Stimulated activated CD4-positive, alpha-beta T cell treated with anti-CD3 and anti-CD28 coated beads, Interleukin-4, amount 100 ng/mL, for 1 hour (primary cell): Measurements from ENCODE around the gene CCDC28B.

ENCODE experiments used
- DNase-seq: peaks from one replicate; pipeline ENCODE4 v3.0.0-alpha.2; 2020

CCDC28B gene

GRCh38 chr1:32195531-32195930 lies 4.9 kb upstream of the CCDC28B start:
- no peak for DNase-seq

- no peak for DNase-seq
Measured at GRCh38 chr1:32195972-32196823, 4.2 kb upstream of the CCDC28B start.

GRCh38 chr1:32197074-32197473 lies 3.3 kb upstream of the CCDC28B start:
- no peak for DNase-seq

- DNase-seq, result no peak
Measured at GRCh38 chr1:32197837-32198236, 2.6 kb upstream of the CCDC28B start.

DNA sequence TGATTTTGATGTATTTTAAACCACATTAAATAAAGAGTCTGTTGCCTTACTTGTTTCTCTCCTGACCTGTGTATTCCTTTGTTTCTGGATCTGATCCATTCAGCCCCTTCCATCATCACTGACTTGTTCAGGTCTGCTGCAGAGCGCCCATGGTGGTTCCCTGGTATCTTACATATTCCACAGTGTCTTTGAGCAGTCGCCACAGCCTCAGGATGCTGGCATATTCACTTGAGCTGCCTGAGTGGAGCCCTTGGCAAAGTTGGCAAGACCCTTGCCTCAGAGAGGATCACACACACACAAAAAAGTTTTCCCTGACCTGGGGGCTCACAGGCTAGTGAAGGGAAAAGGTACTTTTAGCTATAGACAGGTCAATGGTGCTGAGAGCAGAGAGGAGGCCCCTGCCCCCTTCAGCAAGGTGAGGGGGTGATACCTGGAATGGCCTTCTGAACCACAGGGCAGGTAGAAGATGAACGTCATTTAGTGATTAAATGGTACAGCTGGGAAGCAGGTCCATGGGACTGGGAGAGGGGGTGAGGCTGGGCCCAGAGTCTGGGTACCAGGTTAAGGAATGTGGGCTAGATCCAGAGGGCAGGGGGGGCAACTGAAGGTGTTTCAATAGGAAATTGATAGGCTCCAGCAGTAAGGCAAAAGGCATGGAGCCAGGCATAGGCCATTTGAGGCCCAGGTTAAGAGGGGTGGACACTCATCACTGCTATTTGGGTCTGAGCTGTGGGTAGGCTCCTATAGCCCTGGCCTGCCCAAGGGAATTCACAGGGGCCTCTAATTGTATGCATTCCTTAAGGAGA lies 2.0 kb upstream of the CCDC28B start:
- DNase-seq, result no peak

DNA sequence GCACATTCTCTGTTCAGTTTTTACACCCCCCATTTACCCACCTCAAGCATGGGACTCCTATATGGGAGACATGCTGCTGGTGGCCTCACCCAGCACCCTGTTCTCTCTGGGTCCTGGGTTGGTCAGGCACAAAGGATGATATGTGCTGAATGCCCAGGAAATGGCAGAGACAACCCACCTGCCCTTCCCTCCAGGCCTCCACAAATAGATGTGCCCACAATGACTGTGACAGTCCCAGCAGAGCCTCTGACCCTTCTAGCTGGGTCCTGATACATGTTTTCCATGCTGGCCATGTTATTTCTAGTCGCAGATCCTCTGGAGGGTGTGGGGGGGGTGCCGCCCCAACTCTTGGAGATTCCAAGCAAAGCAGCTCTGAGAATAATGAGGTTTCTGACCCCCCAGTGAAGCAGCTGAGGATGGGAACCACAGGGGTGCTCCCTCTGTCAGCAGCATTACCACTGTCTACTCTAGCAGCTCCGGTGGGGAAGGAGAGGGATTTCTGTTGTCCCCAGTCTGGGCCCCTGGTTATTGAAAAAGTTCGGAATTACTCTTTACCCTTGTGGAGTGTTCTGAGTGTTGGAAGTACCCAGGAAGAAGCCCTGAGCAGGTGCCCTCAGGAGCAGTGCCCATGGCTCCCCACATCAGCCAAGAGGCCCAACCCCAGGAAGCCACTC lies 1.2 kb upstream of the CCDC28B start:
- no peak for DNase-seq

DNA sequence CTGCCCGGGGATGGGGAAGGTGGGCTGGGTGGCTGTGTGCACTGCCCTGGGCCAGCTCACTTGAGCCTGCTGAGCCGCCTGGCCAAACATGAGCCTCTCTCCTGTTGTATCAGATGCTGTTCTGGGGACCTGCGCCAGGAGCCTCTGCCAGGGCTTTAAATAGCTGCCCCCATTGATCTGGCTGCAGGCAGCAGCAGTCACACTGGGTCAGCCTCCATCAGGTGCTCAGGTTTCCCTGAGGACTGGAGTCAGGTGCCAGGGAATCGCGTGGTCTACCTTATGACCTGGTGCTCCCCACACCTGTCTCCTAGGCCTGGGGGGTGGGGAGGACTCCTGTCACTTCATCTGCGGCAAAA lies 700 bp upstream of the CCDC28B start:
- no peak for DNase-seq

DNA sequence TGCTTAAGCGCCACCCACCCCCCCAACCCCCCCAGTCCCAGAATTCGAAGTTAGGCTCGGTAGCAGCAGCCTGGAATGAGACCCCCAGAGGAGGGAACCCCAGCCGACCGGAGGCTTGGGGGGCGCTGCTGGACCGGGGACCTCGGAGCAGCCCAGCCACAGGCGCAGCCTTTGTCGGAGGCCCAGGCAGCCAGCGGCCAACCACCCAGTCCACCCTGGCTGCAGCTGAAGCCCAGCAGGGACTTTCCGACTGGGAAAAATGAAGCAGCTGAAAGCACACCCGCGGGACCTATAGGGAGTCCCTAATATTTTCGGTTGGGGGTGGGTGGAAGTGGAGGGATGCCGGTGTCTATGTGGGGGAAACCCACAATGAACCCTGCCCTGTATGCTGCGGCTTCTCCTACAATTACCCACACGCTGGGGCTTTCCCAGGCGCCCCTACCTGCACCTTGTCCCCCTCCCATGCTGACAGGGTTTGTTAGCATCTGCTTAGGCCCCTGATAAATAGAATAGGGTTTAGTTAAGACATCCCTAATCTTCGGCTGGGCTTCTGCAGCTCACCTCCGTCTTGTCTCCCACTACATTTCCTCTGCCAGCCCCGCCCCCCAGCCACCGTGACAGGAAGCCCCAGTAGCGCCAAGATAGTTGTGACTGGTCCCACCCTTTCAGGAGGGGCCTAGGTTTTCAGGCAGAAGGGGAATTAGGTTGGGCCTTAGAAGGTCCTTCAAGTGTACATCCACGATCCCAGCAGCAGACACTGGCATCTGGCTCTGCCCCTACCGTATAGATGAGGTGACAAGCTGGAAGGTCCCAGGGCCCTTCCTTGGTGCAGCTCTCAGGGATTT lies 838 bp downstream of the CCDC28B start:
- peak; percentile 78 for DNase-seq

DNA sequence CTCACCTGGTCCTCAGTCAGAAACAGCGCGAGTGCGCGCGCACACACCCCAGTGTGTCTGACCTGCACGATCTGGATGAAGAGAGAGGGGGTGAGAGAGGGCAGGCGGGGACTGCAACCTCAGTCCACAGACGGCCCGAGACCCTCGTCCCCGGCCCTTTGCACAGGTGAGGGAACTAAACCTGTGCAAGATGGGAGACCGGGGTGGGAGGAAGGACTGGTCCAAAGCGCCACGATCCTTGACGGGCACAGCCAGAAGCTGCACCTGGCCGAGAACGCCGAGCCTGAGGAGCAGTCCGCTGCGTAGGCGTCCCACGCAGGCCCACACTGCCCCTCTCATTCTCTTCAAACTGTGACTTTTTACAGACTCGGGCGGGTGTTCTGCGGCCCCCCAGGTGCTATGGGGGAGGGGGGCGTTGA lies 4.6 kb downstream of the CCDC28B start:
- no peak for DNase-seq

DNA sequence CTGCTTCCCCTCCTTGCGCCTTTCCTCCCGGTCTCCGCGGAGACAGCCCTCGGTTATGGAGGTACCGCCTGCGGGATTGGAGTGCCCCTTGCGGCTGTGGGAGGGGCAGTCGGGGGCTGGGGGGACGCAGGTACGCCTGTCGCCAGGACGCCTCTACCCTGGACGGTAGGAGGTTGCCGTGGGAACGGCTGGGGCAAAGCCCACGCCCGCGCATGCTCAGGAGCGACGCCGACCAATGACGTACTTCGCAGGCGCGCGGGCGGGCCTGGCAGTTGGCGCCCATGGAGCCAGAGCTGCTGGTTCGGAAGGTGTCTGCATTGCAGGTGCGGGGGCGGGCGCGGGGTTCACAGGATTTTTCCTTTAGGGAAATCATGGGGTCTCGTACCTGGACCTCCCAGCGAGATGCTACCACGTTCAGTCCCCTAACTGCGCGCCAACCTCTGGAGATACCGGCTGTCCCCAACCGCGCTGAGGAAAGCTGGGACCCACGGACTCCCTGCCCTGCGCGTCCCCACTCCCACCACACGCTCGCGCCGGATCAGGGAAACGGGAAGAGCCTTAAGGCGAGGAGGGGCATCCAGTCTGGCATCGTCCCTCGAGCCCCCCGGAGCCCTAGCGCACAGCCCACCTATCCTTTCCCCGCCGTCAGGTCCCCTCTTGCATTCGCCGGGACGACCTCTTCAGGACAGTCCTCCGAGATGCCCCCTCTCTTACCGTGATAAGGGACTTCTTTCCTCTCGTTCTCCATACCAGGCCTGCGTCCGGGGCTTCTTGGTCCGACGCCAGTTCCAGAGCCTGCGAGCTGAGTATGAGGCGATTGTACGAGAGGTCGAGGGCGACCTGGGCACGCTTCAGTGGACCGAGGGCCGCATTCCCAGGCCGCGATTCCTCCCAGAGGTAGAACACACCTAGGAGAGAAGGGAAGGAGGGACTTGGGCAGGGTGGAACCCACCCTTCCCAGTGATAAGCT lies 5.3 kb downstream of the CCDC28B start, which contains the start of gene IQCC:
Gene IQCC, plus strand, starts transcription at position 271 of the 970 bp plus-strand sequence. Its CDS starts 11 bp downstream, at position 282.
- peak; percentile 85 for DNase-seq

DNA sequence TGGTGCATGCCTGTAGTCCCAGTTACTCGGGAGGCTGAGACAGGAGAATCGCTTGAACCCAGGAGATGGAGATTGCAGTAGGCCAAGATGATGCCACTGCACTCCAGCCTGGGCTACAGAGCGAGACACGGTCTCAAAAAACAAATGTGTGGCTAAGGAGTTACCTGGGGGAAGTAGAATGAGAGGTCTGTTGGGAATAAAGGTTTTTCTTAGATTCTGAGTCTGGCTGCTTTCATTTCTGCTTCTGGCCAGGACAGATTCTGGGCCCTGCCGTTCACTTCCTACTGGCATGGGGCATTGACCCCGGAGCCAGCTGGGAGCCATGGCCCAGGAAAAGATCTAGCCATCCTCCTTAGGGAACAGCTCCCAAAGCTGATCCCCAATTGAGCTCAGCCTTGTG lies 8.1 kb downstream of the CCDC28B start:
- no peak for DNase-seq

DNA sequence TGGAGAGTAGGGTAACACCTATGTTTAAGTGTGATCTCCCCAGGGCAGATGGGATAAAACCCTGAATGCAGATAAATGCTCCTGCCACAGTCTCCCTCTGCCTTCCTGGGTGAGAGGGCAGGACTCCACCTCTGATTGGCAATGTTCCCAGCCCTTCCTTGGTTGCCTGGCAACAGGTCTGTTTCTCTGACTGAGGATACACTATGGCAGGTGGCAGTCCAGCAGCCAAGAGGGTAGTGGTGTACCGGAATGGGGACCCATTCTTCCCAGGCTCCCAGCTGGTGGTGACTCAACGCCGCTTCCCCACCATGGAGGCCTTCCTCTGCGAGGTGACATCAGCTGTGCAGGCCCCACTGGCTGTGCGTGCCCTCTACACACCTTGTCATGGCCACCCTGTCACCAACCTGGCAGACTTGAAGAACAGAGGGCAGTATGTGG lies 8.5 kb downstream of the CCDC28B start, which contains the start of gene DCDC2B:
Gene DCDC2B, plus strand, starts transcription at position 199 of the 438 bp plus-strand sequence. Its CDS starts 5 bp downstream, at position 204.
- DNase-seq, result no peak

GRCh38 chr1:32215629-32216480 lies 15.5 kb downstream of the CCDC28B start:
- peak; percentile 61 for DNase-seq

GRCh38 chr1:32216566-32216965 lies 16.2 kb downstream of the CCDC28B start:
- DNase-seq, result no peak

DNA sequence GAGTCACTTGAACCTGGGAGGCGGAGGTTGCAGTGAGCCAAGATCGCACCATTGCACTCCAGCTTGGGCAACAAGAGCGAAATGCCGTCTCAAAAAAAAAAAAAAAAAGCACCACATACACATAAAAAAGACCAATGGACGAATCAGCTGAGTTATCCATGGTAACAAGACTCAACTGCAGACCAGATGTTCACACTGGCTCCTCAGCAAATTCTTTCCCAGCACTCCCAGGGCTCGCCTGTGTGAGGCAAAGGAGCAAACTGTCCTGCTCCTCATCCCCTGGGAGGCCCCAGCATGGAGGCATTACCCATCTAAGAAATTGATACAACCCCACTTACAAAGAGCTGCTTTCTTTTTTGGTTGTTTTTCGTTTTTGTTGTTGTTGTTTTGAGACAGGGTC lies 18.6 kb downstream of the CCDC28B start:
- no peak for DNase-seq

GRCh38 chr1:32220746-32221580 lies 20.6 kb downstream of the CCDC28B start:
- DNase-seq, result no peak

DNA sequence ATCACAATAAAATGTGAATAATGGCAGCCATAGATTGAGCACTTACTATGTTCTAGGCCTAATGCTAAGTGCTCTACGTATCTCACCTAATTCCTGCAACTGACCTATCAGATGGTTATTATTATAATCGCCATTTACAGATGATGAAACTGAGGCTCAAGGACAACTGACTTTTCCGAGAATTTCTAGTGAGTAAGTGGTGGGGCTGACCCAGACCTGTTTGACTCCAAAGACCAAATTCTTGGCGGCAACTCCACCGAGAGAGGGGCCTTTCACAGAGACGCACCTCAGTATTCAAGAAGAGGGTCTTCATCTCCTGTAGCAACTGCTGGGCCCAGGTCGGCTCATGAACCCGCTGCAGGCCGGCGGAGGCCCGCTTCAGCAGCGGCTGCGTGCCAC lies 21.2 kb downstream of the CCDC28B start:
- no peak for DNase-seq

DNA sequence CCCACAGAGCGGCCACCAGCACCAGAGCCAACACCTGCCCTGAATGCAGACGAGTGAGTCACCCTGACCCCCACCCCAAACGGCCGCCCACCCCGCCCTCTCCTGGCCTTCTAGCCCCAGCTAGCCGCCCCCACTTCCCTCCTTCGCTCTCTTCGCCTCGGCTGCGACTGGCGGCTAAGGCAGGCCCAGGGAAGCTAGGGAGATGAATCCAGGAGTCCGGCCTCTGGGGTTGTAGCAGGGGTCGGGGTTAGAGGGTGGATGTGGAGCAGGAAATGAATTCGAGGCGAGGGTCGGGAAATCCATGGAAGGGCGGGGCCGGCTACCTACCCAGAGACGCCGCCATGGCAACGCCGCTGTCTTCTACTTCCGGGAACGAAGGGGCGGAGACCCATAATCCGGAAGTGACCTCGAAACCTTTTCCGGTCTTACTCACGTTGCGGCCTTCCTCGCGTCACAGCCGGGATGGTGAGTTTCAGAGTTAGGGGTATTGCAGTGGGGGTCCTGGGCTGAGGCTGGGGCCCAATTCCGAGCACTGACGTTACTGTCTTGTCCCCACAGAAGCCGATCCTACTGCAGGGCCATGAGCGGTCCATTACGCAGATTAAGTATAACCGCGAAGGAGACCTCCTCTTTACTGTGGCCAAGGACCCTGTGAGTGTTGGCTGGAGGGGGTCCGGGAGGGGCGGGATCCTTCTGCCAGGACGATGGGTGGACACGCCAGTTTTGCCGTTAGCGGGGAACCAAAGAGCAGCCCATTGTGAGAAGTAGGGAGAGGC lies 21.8 kb downstream of the CCDC28B start, which contains the start of the genes EIF3I and TMEM234:
Gene EIF3I, plus strand, starts transcription at position 428 of the 776 bp plus-strand sequence. Its CDS starts 35 bp downstream, at position 463.
Gene TMEM234, minus strand, starts transcription at position 374 of the 776 bp plus-strand sequence. Its CDS starts 31 bp downstream, at position 343.
- peak; percentile 88 for DNase-seq
